GM12878 (cell line): Measurements from ENCODE around the gene GSK3A. TPM values are rescaled to one million over a fixed set of nuclear protein-coding genes. Genes with fewer than 3 reads are reported as not detected.

ENCODE experiments used
- ATAC-seq: fragments of 200-7000 bp; cut with Tn5 transposase; 3 replicates; pipeline ENCODE4 v1.9.1; 2020; ENCODE audit warnings: mild to moderate bottlenecking, moderate library complexity
- BruUV-seq: library from RNA; stranded (reverse); fragments of 400-500 nt; replicated peaks from 2 replicates; lab custom pipeline; 2021; lab: Mats Ljungman, UMichigan
- CTCF ChIA-PET: fragments of 300-600 bp; sonication (Branson Sonifier 250); formaldehyde crosslinking; extraction: SDS; loops from one replicate; lab custom pipeline; 2021; ENCODE audit warnings: inconsistent platforms; lab: Yijun Ruan, JAX
- POLR2A ChIA-PET: fragments of 350-600 bp; formaldehyde crosslinking; extraction: SDS; loops from one replicate; lab custom pipeline; 2021; ENCODE audit warnings: inconsistent platforms; lab: Charles Lee
- RAD21 ChIA-PET: fragments of 300-600 bp; sonication (Branson Sonifier 250); formaldehyde crosslinking; loops from one replicate; lab custom pipeline; 2023; ENCODE audit warnings: antibody characterized with exemption; ENCODE audit not compliant: unreplicated experiment; lab: Charles Lee
- SMC1A ChIA-PET: fragments of 300-600 bp; sonication (Branson Sonifier 250); formaldehyde crosslinking; loops from one replicate; lab custom pipeline; 2023; ENCODE audit not compliant: unreplicated experiment, uncharacterized antibody; lab: Charles Lee
- DNase-seq: peaks from one replicate; pipeline ENCODE4 v3.0.0-alpha.2; 2011; ENCODE audit warnings: low read depth, low spot score
- FAIRE-seq: peaks from 3 replicates; lab custom pipeline; 2011; peaks lifted over from hg19 to GRCh38; lab: Jason Lieb, UNC
- H2AFZ ChIP-seq: 2 replicates; pipeline ENCODE4 v1.6.0; 2011; ENCODE audit warnings: low read depth, low read length, control low read depth; ENCODE audit not compliant: control insufficient read depth
- H3K27ac ChIP-seq: 2 replicates; pipeline ENCODE4 v1.5.1; 2011; ENCODE audit warnings: control low read depth; ENCODE audit not compliant: control insufficient read depth, insufficient read depth
- H3K27me3 ChIP-seq, 2 experiments: replicated peaks in 1 of 2; 2 replicates each; pipeline versions ENCODE4 v1.6.0 to v1.6.1; 2011; ENCODE audit warnings: low read length in 1 of 2; ENCODE audit not compliant: control insufficient read depth in 2 of 2, insufficient read depth in 2 of 2
- H3K36me3 ChIP-seq, 2 experiments: 2 replicates each; pipeline ENCODE4 v1.5.1; 2011; ENCODE audit warnings: low read length in 1 of 2; ENCODE audit not compliant: control insufficient read depth in 2 of 2, insufficient read depth in 2 of 2
- H3K4me1 ChIP-seq: 2 replicates; pipeline ENCODE4 v1.6.1; 2011; ENCODE audit warnings: mild to moderate bottlenecking, low read length, moderate library complexity, mixed read lengths; ENCODE audit not compliant: control insufficient read depth, insufficient read depth
- H3K4me2 ChIP-seq: 2 replicates; pipeline ENCODE4 v1.6.0; 2011; ENCODE audit warnings: control low read depth; ENCODE audit not compliant: control insufficient read depth, insufficient read depth
- H3K4me3 ChIP-seq: fragments of 200-600 bp; sonication (generic); 2 replicates; pipeline ENCODE4 v1.5.1; 2016
- H3K79me2 ChIP-seq: 2 replicates; pipeline ENCODE4 v1.6.0; 2011; ENCODE audit warnings: low read length; ENCODE audit not compliant: control insufficient read depth, insufficient read depth
- H3K9ac ChIP-seq: 2 replicates; pipeline ENCODE4 v1.8.0; 2011; ENCODE audit warnings: low read length, control low read depth, mixed read lengths; ENCODE audit not compliant: control insufficient read depth, insufficient read depth
- H3K9me3 ChIP-seq: replicated peaks from 3 replicates; pipeline ENCODE4 v1.5.1; 2011; ENCODE audit warnings: mild to moderate bottlenecking, low read length; ENCODE audit not compliant: control insufficient read depth, insufficient read depth
- H4K20me1 ChIP-seq: 2 replicates; pipeline ENCODE4 v1.6.0; 2011; ENCODE audit not compliant: control insufficient read depth, insufficient read depth
- FOXM1 ChIP-seq: IDR thresholded peaks from 2 replicates; pipeline ENCODE4 v1.6.1; 2012; ENCODE audit warnings: low read depth, mild to moderate bottlenecking, inconsistent platforms, low read length, moderate library complexity
- NBN ChIP-seq: fragments of 450-650 bp; IDR thresholded peaks from 2 replicates; pipeline ENCODE4 v1.6.1; 2016
- NFIC ChIP-seq: IDR thresholded peaks from 2 replicates; pipeline ENCODE4 v1.6.1; 2012; ENCODE audit warnings: low read depth, mild to moderate bottlenecking, inconsistent platforms, low read length, moderate library complexity
- NR2C1 ChIP-seq: fragments of 450-650 bp; IDR thresholded peaks from 2 replicates; pipeline ENCODE4 v1.6.1; 2017; ENCODE audit warnings: antibody characterized with exemption, mild to moderate bottlenecking, moderate library complexity
- RB1 ChIP-seq: fragments of 450-650 bp; formaldehyde crosslinking; IDR thresholded peaks from 2 replicates; pipeline ENCODE4 v1.6.1; 2017; ENCODE audit warnings: mild to moderate bottlenecking, borderline replicate concordance
- SMC3 ChIP-seq: IDR thresholded peaks from 2 replicates; pipeline ENCODE4 v1.6.1; 2011; ENCODE audit warnings: low read length, improper control_type of control experiment, borderline replicate concordance
- TCF7 ChIP-seq: IDR thresholded peaks from 2 replicates; pipeline ENCODE4 v1.6.1; 2014; ENCODE audit warnings: antibody characterized with exemption, borderline replicate concordance
- WGBS: methylation state at CpG from one replicate; pipeline ENCODE4 v1.1.6; 2016; ENCODE audit warnings: low lambda C conversion rate; ENCODE audit not compliant: insufficient replicate concordance, insufficient coverage; ENCODE audit errors: missing lambda C conversion rate; 5-methylcytosine and 5-hydroxymethylcytosine counted together
- in situ Hi-C: fragments of 300-500 bp; cut with MboI; formaldehyde crosslinking; loops from 9 replicates; pipeline ENCODE4 v1.14.3; 2018; ENCODE audit warnings: mixed read lengths
- intact Hi-C: fragments of 100-400 bp; cut with micrococcal nuclease; formaldehyde crosslinking; loops from one replicate; pipeline ENCODE4 v1.14.2; 2022; ENCODE audit not compliant: unreplicated experiment
- polyA plus RNA-seq, 11 experiments: library from polyadenylated mRNA; depleted of rRNA in 4 of 11; unstranded in 6 of 11; stranded (reverse) in 5 of 11; fragments of >200 nt; fragmentation: Nextera tagmentation in 4 of 11; fragmentation: Illumina TruSeq in 1 of 11; extraction: Ambion mirVana in 4 of 11; extraction: Trizol in 1 of 11; gene quantifications; 1 replicate in 1 of 11; 2 replicates in 10 of 11; pipeline versions ENCODE4 v1.2.1 to v1.2.3, GENCODE V29; 2011 to 2016; ENCODE audit warnings: inconsistent platforms in 2 of 11, missing spikeins in 2 of 11, low read depth in 1 of 11
- total RNA-seq, 4 experiments: library from RNA; depleted of rRNA in 3 of 4; stranded (reverse); fragments of >200 nt in 3 of 4; fragmentation: Illumina TruSeq in 1 of 4; extraction: Trizol in 1 of 4; gene quantifications; 2 replicates each; pipeline versions ENCODE4 v1.2.1 to v1.2.3, GENCODE V29; 2013 to 2021
- TF ChIP-seq, protein P1 (sequence below): fragments of 150-350 bp; IDR thresholded peaks from 2 replicates; pipeline ENCODE4 v1.6.1; 2016; ENCODE audit warnings: low read depth, low read length
- TF ChIP-seq, protein P2 (sequence below): IDR thresholded peaks from 2 replicates; pipeline ENCODE4 v1.6.1; 2012; ENCODE audit warnings: low read depth, low read length, improper control_type of control experiment

Gene GSK3A
- total and polyA plus RNA-seq, 10 of the 15 experiments (the other 5 are each of a cell fraction or from before 2014, with no cell fraction given): 1.00 to 47.9 (median 15.2) TPM

- H4K20me1 ChIP-seq: no peaks in the 10 kb centered on the region; the same call in none of the 2 replicates
- ChIA-PET POLR2A (interaction anchor here (0.5 to 1.2 kb wide), 2 partner anchors 17 to 96 kb away, joined by 3 read pairs; no protein-coding TSS in a partner anchor), SMC1A (interaction anchor here (0.6 kb wide), 1 partner anchor 97 kb away, joined by 3 read pairs; no protein-coding TSS in a partner anchor)
- ATAC-seq (no peak), DNase-seq (no peak)
- WGBS: 97% methylated on average over 26 of the region's 33 CpGs
- peaks cover 20% of the 10 kb centered on the region for H3K79me2 ChIP-seq
- no TSS peak for BruUV-seq
- no peak overlapping the region for H3K4me3 ChIP-seq
- no peak overlapping the region for H3K9ac ChIP-seq
- in situ Hi-C loops: no loop called here
- TF ChIP-seq NFIC (no peak), FOXM1 (no peak), RB1 (no peak), NR2C1 (no peak), SMC3 (no peak), NBN (no peak), TCF7 (no peak)
- TF ChIP-seq, protein P1, sequence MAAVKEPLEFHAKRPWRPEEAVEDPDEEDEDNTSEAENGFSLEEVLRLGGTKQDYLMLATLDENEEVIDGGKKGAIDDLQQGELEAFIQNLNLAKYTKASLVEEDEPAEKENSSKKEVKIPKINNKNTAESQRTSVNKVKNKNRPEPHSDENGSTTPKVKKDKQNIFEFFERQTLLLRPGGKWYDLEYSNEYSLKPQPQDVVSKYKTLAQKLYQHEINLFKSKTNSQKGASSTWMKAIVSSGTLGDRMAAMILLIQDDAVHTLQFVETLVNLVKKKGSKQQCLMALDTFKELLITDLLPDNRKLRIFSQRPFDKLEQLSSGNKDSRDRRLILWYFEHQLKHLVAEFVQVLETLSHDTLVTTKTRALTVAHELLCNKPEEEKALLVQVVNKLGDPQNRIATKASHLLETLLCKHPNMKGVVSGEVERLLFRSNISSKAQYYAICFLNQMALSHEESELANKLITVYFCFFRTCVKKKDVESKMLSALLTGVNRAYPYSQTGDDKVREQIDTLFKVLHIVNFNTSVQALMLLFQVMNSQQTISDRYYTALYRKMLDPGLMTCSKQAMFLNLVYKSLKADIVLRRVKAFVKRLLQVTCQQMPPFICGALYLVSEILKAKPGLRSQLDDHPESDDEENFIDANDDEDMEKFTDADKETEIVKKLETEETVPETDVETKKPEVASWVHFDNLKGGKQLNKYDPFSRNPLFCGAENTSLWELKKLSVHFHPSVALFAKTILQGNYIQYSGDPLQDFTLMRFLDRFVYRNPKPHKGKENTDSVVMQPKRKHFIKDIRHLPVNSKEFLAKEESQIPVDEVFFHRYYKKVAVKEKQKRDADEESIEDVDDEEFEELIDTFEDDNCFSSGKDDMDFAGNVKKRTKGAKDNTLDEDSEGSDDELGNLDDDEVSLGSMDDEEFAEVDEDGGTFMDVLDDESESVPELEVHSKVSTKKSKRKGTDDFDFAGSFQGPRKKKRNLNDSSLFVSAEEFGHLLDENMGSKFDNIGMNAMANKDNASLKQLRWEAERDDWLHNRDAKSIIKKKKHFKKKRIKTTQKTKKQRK: no peak
- TF ChIP-seq, protein P2, sequence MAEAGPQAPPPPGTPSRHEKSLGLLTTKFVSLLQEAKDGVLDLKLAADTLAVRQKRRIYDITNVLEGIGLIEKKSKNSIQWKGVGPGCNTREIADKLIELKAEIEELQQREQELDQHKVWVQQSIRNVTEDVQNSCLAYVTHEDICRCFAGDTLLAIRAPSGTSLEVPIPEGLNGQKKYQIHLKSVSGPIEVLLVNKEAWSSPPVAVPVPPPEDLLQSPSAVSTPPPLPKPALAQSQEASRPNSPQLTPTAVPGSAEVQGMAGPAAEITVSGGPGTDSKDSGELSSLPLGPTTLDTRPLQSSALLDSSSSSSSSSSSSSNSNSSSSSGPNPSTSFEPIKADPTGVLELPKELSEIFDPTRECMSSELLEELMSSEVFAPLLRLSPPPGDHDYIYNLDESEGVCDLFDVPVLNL: no peak
- TF ChIP-seq, all 136 proteins: peak for 0
- intact Hi-C loops: no loop called here
- H3K27me3 ChIP-seq: no peaks in the 10 kb centered on the region
- no peak overlapping the region for H2AFZ ChIP-seq
- no peak overlapping the region for H3K27ac ChIP-seq
- H3K4me2 ChIP-seq: no peak overlapping the region
- H3K36me3 ChIP-seq: peaks cover 17 to 32% of the 10 kb centered on the region in 2 experiments
- RAD21 ChIA-PET: no interaction called here
- FAIRE-seq: no peak
- H3K4me1 ChIP-seq: 0 out of 2 replicates have a peak, but pooled peaks cover 3% of the 10 kb centered on the region
- CTCF ChIA-PET: interaction anchor here (0.6 to 1.0 kb wide), 2 partner anchors 10 to 14 kb away, joined by 3 read pairs; no protein-coding TSS in a partner anchor
- no peaks in the 10 kb centered on the region for H3K9me3 ChIP-seq
These were observed 16.6 kb downstream of the GSK3A start for GRCh38 chr19:42225718-42226292.
